Neuron (in vitro differentiated cells): Measurements from ENCODE around the gene ST8SIA1.
A peak's percentile ranks its signal among the peaks of the same experiment; 100 is the strongest.
"Not testable (repeated sequence)": the region's sequence is repeated elsewhere in the genome, so short reads cannot be mapped to it uniquely, and the experiment has no call there.

Experiments used
- H2AFZ ChIP-seq: one replicate; pipeline ENCODE4 v1.6.1; 2013; ENCODE audit warnings: low read depth, mild to moderate bottlenecking, inconsistent platforms, low read length, moderate library complexity
- H3K27me3 ChIP-seq: one replicate; pipeline ENCODE4 v1.6.1; 2013; ENCODE audit warnings: low read length; ENCODE audit not compliant: insufficient read depth
- H3K36me3 ChIP-seq: one replicate; pipeline ENCODE4 v1.6.1; 2013; ENCODE audit warnings: low read length; ENCODE audit not compliant: insufficient read depth
- H3K4me1 ChIP-seq: one replicate; pipeline ENCODE4 v1.6.1; 2013; ENCODE audit warnings: low read length; ENCODE audit not compliant: insufficient read depth
- H3K4me3 ChIP-seq: 2 replicates; pipeline ENCODE4 v1.5.1; 2013; ENCODE audit warnings: mild to moderate bottlenecking, low read length, moderate library complexity
- H3K9me3 ChIP-seq: one replicate; pipeline ENCODE4 v1.6.1; 2013; ENCODE audit warnings: low read length

Gene ST8SIA1, protein sequence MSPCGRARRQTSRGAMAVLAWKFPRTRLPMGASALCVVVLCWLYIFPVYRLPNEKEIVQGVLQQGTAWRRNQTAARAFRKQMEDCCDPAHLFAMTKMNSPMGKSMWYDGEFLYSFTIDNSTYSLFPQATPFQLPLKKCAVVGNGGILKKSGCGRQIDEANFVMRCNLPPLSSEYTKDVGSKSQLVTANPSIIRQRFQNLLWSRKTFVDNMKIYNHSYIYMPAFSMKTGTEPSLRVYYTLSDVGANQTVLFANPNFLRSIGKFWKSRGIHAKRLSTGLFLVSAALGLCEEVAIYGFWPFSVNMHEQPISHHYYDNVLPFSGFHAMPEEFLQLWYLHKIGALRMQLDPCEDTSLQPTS

DNA sequence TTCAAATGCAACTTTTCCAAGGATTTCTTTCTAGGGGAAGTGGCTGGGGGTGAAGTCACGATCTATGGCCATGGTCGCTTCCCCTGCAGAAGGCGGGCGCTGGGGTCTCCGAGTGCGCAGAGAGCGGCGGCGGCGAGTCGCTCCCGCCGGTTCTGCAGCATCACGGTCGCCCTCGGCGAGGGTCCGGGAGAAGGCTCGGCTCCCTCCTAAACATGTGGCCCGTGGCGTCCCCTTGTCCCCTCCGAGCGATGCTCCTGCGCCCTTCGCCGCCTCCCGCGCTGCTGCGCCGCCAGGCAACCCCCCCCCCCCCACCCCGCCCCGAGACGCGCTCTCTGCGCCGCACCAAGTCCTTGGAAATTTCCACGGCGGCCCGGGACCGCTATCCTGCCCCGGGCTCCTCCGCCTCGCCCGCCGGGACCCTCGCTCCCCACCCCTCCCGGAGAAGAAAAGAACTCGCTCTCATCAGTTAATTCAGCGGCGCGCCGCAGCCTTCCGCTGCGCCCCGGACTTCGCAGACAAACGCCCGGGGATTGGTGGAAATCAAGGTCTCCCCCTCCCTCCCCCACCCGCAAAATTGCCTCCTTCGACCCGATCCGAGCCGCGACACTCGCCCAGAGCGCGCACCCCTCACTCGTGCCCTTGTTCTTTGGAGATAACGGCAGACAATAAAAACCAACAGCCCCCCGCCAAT lies at the start of gene ST8SIA1:
Gene ST8SIA1 (minus strand): TSS at position 298 of the 691 bp plus-strand sequence. CDS start 475 bp downstream, outside the sequence.
- peaks cover 33% of the 10 kb centered on the region for H3K4me1 ChIP-seq
- H3K36me3 ChIP-seq: peaks cover 4% of the 10 kb centered on the region
- H3K4me3 ChIP-seq: peak within 1 kb of the TSS; percentile 82
- peak within 1 kb of the TSS; percentile 95 for H2AFZ ChIP-seq
- H3K9me3 ChIP-seq: no peaks in the 10 kb centered on the region
- H3K27me3 ChIP-seq: no peaks in the 10 kb centered on the region

GRCh38 chr12:22380031-22380430 lies 45.5 kb upstream of the ST8SIA1 start:
- H3K4me1 ChIP-seq: no peaks in the 10 kb centered on the region
- H2AFZ ChIP-seq: no peak overlapping the region
- H3K9me3 ChIP-seq: no peaks in the 10 kb centered on the region
- H3K4me3 ChIP-seq: no peak overlapping the region
- H3K27me3 ChIP-seq: no peaks in the 10 kb centered on the region
- no peaks in the 10 kb centered on the region for H3K36me3 ChIP-seq

DNA sequence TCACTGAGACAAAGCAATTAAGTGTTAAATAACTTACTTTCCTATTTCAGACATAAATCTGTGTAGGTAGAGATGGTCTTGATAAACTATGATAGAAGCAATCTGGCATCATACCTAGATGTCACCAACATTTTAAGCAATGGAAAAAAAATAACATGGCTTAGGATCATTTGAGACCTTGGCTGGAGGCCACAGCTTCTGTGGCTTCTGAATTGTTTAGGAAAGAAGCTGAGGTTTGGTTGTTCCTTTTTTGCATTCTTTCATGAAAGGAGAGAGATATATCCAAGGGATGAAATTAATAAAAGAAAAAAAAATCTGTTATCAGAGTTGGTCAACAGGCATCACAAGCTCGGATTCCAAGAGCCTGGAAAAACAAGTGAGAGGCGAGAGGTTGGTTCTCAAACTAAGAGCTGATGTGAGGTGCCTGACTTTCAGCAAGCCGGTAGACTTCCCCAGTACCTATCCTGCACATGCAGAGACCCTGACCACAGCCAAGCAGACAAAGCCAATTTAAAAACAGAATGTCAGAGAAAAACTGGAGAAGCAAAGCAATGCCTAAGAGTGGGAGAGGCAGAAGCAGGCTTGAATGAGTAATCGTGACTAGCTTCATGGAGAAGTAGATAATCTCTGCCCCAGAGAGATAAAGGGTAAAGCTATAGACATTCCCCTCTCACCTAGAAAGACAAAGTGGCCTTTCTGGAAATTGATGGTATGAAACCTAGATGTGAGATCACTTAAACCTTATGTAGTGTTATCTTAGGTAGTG lies 43.4 kb upstream of the ST8SIA1 start:
- no peaks in the 10 kb centered on the region for H3K27me3 ChIP-seq
- no peaks in the 10 kb centered on the region for H3K4me1 ChIP-seq
- H3K36me3 ChIP-seq: no peaks in the 10 kb centered on the region
- no peak overlapping the region for H3K4me3 ChIP-seq
- no peaks in the 10 kb centered on the region for H3K9me3 ChIP-seq
- no peak overlapping the region for H2AFZ ChIP-seq

GRCh38 chr12:22376596-22377150 lies 42.2 kb upstream of the ST8SIA1 start:
- not testable (repeated sequence) for H3K9me3 ChIP-seq, H3K4me1 ChIP-seq, H3K4me3 ChIP-seq, H2AFZ ChIP-seq, H3K27me3 ChIP-seq, H3K36me3 ChIP-seq

DNA sequence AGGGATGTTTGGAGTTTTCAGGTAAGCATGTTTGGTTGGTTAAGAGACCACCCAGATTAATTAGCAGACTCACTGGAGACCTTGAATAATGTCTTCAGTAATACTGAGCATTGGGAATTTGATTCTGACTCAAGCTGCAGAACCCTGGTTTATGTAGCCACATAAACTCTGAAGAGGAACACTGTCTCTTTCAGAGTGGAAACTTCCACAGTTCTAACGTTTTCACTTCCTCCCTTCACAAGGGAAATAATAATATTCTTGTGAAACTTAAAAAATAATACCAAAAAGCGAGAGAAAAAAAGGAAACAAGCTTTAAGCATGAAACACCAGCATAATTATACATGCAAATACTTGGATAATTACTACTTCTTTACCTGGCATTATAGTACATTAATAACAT lies 40.0 kb upstream of the ST8SIA1 start:
- Histone ChIP-seq H3K4me3 (no peak overlapping the region), H3K36me3 (no peaks in the 10 kb centered on the region), H2AFZ (no peak overlapping the region), H3K27me3 (no peaks in the 10 kb centered on the region), H3K9me3 (no peaks in the 10 kb centered on the region), H3K4me1 (no peaks in the 10 kb centered on the region)

DNA sequence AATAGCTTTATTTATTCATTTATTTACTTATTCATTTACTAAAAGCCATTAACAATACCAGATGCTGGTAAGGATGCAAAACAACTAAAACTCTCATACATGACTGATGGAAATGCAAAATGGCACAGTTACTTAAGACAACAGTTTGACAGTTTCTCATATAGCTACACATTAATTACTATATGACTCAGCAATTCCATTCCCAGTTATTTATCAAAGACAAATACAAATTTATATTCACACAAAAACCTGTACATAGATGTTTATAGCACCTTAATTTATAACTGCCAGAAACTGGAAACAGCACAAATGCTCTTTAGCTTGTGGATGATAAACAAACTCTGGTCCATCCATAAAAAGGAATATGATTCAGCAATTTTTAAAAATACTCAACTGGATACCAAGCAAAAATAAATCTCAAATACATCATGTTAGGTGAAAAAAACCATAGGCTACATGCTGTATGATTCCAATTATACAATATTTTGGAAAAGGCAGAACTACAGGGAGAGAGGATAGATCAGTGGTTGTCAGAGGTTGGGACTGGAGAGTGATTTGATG lies 37.9 kb upstream of the ST8SIA1 start:
- H3K4me3 ChIP-seq: no peak overlapping the region
- H3K27me3 ChIP-seq: no peaks in the 10 kb centered on the region
- no peaks in the 10 kb centered on the region for H3K9me3 ChIP-seq
- H3K4me1 ChIP-seq: no peaks in the 10 kb centered on the region
- H2AFZ ChIP-seq: no peak overlapping the region
- H3K36me3 ChIP-seq: no peaks in the 10 kb centered on the region

DNA sequence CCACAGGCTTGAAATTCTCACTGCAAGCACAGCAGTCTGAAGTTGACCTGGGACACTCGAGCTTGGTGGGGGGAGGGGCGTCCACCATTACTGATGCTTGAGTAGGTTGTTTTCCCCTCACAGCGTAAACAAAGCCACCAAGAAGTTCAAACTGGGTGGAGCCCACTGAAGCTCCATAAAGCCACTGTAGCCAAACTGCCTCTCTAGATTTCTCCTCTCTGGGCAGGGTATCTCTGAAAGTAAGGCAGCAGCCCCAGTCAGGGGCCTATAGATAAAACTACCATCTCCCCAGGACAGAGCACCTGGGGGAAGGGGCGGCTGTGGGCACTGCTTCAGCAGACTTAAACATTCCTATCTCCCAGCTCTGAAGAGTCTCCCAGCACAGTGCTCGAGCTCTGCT lies 31.7 kb upstream of the ST8SIA1 start:
- no peak overlapping the region for H3K4me3 ChIP-seq
- no peaks in the 10 kb centered on the region for H3K27me3 ChIP-seq
- H3K9me3 ChIP-seq: no peaks in the 10 kb centered on the region
- no peak overlapping the region for H2AFZ ChIP-seq
- no peaks in the 10 kb centered on the region for H3K36me3 ChIP-seq
- no peaks in the 10 kb centered on the region for H3K4me1 ChIP-seq

DNA sequence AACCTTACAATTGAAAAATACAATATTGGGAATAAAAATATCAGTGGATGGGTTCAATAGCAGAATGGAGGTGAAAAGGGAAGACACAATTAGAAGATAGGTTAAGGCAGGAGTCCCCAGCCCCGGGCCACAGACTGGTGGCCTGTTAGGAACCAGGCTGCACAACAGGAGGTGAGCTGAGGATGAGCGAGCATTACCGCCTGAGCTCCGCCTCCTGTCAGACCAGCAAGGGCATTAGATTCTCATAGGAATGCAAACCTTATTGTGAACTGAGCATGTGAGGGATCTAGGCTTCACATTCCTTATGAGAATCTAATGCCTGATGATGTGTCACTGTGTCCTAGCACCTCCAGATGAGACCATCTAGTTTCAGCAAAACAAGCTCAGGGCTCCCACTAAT lies 27.3 kb upstream of the ST8SIA1 start:
- no peaks in the 10 kb centered on the region for H3K4me1 ChIP-seq

GRCh38 chr12:22360774-22361173 lies 26.3 kb upstream of the ST8SIA1 start:
- H3K9me3 ChIP-seq: no peaks in the 10 kb centered on the region
- H3K4me3 ChIP-seq: no peak overlapping the region
- H3K4me1 ChIP-seq: no peaks in the 10 kb centered on the region
- H3K27me3 ChIP-seq: no peaks in the 10 kb centered on the region
- H3K36me3 ChIP-seq: no peaks in the 10 kb centered on the region
- H2AFZ ChIP-seq: no peak overlapping the region

More for the DNA sequence above, 27.3 kb upstream of the ST8SIA1 start:
- Histone ChIP-seq H3K36me3 (no peaks in the 10 kb centered on the region), H3K27me3 (no peaks in the 10 kb centered on the region), H3K9me3 (no peaks in the 10 kb centered on the region), H2AFZ (no peak overlapping the region), H3K4me3 (no peak overlapping the region)

- H3K4me1 ChIP-seq: no peaks in the 10 kb centered on the region
- no peaks in the 10 kb centered on the region for H3K36me3 ChIP-seq
- H2AFZ ChIP-seq: no peak overlapping the region
- no peak overlapping the region for H3K4me3 ChIP-seq
- no peaks in the 10 kb centered on the region for H3K9me3 ChIP-seq
- no peaks in the 10 kb centered on the region for H3K27me3 ChIP-seq
Observed at GRCh38 chr12:22357531-22357930, 23.0 kb upstream of the ST8SIA1 start.

DNA sequence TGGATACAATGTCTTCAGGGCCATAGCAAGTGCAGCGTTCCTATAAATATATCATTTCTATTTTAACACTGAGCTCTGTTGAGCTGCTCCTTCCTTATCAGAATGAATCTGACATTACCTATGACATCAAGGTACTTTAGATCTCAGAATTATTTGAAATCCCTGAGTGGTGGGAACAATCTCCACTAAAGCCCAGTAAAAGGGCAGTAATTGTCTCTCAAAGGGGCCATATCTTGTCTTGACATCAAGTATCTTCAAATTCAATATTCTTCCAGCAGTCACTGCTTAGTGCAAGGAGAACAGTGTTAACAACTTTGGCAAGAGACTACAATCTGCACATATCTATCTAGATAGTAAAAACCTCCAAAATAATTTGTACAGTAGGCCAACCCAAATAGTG lies 21.7 kb upstream of the ST8SIA1 start:
- no peak overlapping the region for H2AFZ ChIP-seq
- no peaks in the 10 kb centered on the region for H3K9me3 ChIP-seq
- no peak overlapping the region for H3K4me3 ChIP-seq
- no peaks in the 10 kb centered on the region for H3K27me3 ChIP-seq
- no peaks in the 10 kb centered on the region for H3K36me3 ChIP-seq
- no peaks in the 10 kb centered on the region for H3K4me1 ChIP-seq

DNA sequence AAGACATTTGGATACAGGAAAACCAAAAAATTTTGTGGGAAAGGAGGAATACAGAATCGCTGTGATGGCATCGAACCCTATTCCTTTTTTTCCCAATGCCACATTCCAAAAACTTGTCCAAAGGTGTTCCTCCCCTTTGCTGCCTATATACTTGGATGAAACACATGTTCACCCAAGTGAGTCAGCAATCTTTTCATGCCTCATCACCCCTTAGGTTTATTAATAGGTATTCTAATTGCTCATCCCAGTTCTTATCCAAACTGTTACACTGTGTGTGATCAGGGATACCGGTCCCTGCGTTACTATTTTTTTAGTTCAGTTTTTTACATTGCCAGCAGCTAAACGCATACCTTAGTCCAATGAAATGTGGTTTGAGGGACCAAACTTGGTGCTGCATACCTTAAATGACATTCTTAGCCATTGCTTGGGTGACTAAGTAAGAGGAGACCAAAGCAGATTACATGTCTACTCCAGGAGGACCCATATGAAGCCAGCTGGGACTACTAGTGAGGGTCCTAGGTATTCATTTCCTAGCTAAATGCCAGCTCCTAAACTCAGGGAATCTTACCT lies 20.6 kb upstream of the ST8SIA1 start:
- Histone ChIP-seq H3K4me3 (no peak overlapping the region), H3K4me1 (no peaks in the 10 kb centered on the region), H3K27me3 (no peaks in the 10 kb centered on the region), H3K36me3 (no peaks in the 10 kb centered on the region), H2AFZ (no peak overlapping the region), H3K9me3 (no peaks in the 10 kb centered on the region)
